ENCODE results near the gene ACOXL. TPM values are rescaled to one million over a fixed set of nuclear protein-coding genes. Genes with fewer than 3 reads are reported as not detected.

The ACOXL gene
- total RNA-seq, 8 experiments from 2014 or later, result 0.15 to 0.59 (median 0.20) TPM

- Histone ChIP-seq H3K27ac (no peak overlapping the region), H3K4me3 (no peak overlapping the region), H3K4me1 (replicated peaks in 1 of 2) (peaks cover 0 to 6% of the 10 kb centered on the region in 2 donors)
- 0 to 70% (median 25%) methylated on average over 1 to 2 of the region's 2 CpGs for WGBS, 10 experiments
- no peak for ATAC-seq (replicated peaks in 6 of 8)
- in situ Hi-C loops (cut with MboI; ENCODE audit: low pct_unique_long_range_greater_than_20kb in 2 of 9, low sequenced_read_pairs in 9 of 9, unreplicated experiment in 9 of 9), result no loop called here
These were observed 298.6 kb downstream of the ACOXL start for GRCh38 chr2:111030945-111031344.

GRCh38 chr2:111031546-111032478 is 299.4 kb downstream of the ACOXL start:
- no peak overlapping the region for H3K27ac ChIP-seq
- H3K4me3 ChIP-seq, result no peak overlapping the region
- in situ Hi-C loops (cut with MboI; ENCODE audit: low pct_unique_long_range_greater_than_20kb in 2 of 9, low sequenced_read_pairs in 9 of 9, unreplicated experiment in 9 of 9), result no loop called here
- peak in 1 of 8 experiments; percentile 25 for ATAC-seq (replicated peaks in 6 of 8)
- WGBS, 10 experiments, result 35 to 100% (median 76%) methylated on average over 1 to 14 of the region's 15 CpGs
- peaks cover 0 to 6% of the 10 kb centered on the region in 2 donors for H3K4me1 ChIP-seq (replicated peaks in 1 of 2)

DNA sequence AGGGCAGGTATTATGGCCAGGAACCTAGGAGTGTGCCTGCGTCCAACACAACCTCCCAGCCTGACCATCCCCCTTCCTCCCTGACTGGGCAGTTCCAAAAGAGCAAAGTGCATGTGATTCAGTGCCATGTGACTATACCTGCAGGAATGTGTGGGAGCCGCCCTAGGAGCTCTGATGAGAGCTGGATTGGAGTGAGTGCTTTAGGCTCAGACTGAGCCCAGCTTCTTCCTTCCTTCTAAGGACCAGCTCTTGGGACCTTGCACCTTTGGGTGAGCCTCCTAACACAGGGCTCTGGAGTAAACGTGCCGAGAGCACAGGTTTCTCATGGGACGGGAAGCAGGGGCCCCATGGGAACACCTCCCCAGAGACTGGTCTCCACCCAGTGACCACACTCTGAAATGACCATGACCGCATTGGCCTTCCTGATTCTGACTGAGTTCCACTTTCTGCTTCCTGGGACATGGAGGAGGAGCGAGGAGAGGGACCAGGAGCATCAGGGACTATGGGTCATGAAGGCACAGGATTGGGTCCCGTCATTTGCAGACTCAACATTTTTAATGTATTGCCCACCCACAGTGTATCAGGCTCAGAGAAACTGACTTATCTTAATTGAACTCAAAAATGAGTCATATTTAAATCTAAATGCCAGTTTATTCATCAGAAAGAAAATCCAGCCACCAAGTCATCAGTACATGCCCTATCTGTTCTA is 300.5 kb downstream of the ACOXL start:
- in situ Hi-C loops (cut with MboI; ENCODE audit: low pct_unique_long_range_greater_than_20kb in 2 of 9, low sequenced_read_pairs in 9 of 9, unreplicated experiment in 9 of 9), result no loop called here
- WGBS, 10 experiments, result 55 to 100% (median 88%) methylated on average over 1 to 6 of the region's 8 CpGs; no CpG with 5 or more reads in 3 of the 10 experiments
- ATAC-seq (replicated peaks in 6 of 8), result peak in 1 of 8 experiments; percentile 47
- H3K4me1 ChIP-seq (replicated peaks in 1 of 2), result peaks cover 0 to 6% of the 10 kb centered on the region in 2 donors
- H3K4me3 ChIP-seq, result no peak overlapping the region
- no peak overlapping the region for H3K27ac ChIP-seq

DNA sequence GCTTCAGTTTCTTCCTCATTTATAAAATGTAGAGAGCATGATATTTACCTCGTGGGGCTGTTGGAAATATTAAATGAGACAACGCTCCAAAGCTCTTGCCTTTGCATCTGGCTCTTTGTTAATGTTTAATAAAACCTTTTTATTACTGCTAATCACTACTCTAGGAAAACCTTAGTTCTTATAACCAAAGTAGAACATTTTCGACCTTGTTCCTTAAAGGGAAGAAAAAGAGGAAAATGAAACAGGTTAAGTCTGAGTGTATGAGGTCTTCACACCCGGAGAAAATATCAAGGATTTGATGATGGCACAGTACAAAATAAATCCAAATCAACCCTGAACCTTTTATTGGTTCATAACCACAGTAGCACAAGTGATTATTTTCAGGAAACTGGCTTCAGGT is 301.8 kb downstream of the ACOXL start:
- WGBS, 10 experiments, result 45 to 94% (median 80%) methylated on average over 2 to 4 of the region's 4 CpGs; no CpG with 5 or more reads in 1 of the 10 experiments
- no peak overlapping the region for H3K27ac ChIP-seq
- in situ Hi-C loops (cut with MboI; ENCODE audit: low pct_unique_long_range_greater_than_20kb in 2 of 9, low sequenced_read_pairs in 9 of 9, unreplicated experiment in 9 of 9), result no loop called here
- H3K4me3 ChIP-seq, result no peak overlapping the region
- H3K4me1 ChIP-seq (replicated peaks in 1 of 2), result peaks cover 0 to 6% of the 10 kb centered on the region in 2 donors
- no peak for ATAC-seq (replicated peaks in 6 of 8)

DNA sequence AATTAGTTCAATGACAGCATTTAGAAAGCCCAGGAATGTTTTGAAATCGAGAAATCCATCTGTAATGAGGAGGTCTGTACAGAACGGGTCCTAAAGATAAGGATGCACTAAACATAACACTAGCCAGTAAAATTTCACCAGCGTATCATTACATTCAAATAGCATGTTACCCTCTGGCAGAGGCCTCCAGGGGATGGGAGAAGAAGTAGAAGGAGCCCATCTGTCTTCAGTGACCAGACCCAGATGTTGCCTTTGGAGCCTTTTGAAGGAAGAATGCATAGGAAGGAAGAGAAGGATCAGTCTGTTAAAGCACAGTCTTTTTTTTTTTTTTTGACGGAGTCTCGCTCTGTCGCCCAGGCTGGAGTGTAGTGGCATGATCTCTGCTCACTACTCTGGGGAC is 302.2 kb downstream of the ACOXL start:
- no peak overlapping the region for H3K27ac ChIP-seq
- WGBS, 10 experiments, result 38 to 89% (median 72%) methylated on average over 2 to 6 of the region's 6 CpGs; no CpG with 5 or more reads in 1 of the 10 experiments
- no peak for ATAC-seq (replicated peaks in 6 of 8)
- H3K4me3 ChIP-seq, result no peak overlapping the region
- in situ Hi-C loops (cut with MboI; ENCODE audit: low pct_unique_long_range_greater_than_20kb in 2 of 9, low sequenced_read_pairs in 9 of 9, unreplicated experiment in 9 of 9), result no loop called here
- H3K4me1 ChIP-seq (replicated peaks in 1 of 2), result peaks cover 0 to 6% of the 10 kb centered on the region in 2 donors

GRCh38 chr2:111035830-111036441 is 303.6 kb downstream of the ACOXL start:
- peaks cover 0 to 6% of the 10 kb centered on the region in 2 donors for H3K4me1 ChIP-seq (replicated peaks in 1 of 2)
- H3K4me3 ChIP-seq, result no peak overlapping the region
- H3K27ac ChIP-seq, result no peak overlapping the region
- WGBS, 10 experiments, result 31 to 96% (median 63%) methylated on average over 2 to 4 of the region's 5 CpGs; no CpG with 5 or more reads in 2 of the 10 experiments
- ATAC-seq (replicated peaks in 6 of 8), result no peak
- in situ Hi-C loops (cut with MboI; ENCODE audit: low pct_unique_long_range_greater_than_20kb in 2 of 9, low sequenced_read_pairs in 9 of 9, unreplicated experiment in 9 of 9), result no loop called here

- in situ Hi-C loops (cut with MboI; ENCODE audit: low pct_unique_long_range_greater_than_20kb in 2 of 9, low sequenced_read_pairs in 9 of 9, unreplicated experiment in 9 of 9), result no loop called here
- WGBS, 10 experiments, result 29 to 100% (median 97%) methylated on average over 1 to 3 of the region's 3 CpGs; no CpG with 5 or more reads in 2 of the 10 experiments
These were observed 304.8 kb downstream of the ACOXL start for GRCh38 chr2:111037128-111037527.

GRCh38 chr2:111039628-111040383 is 307.4 kb downstream of the ACOXL start:
- in situ Hi-C loops (cut with MboI; ENCODE audit: low pct_unique_long_range_greater_than_20kb in 2 of 9, low sequenced_read_pairs in 9 of 9, unreplicated experiment in 9 of 9), result no loop called here
- WGBS, 10 experiments, result 0 to 87% (median 52%) methylated on average over 1 to 5 of the region's 5 CpGs; no CpG with 5 or more reads in 3 of the 10 experiments
- Histone ChIP-seq H3K4me3 (no peak overlapping the region), H3K4me1 (replicated peaks in 1 of 2) (no peaks in the 10 kb centered on the region), H3K27ac (no peak overlapping the region)
- peak in 1 of 8 experiments; percentile 42 for ATAC-seq (replicated peaks in 6 of 8)

More at GRCh38 chr2:111037128-111037527, 304.8 kb downstream of the ACOXL start:
- Histone ChIP-seq H3K4me1 (replicated peaks in 1 of 2) (no peaks in the 10 kb centered on the region), H3K27ac (no peak overlapping the region), H3K4me3 (no peak overlapping the region)
- ATAC-seq (replicated peaks in 6 of 8), result no peak

GRCh38 chr2:111041398-111042202 is 309.2 kb downstream of the ACOXL start:
- H3K27ac ChIP-seq, result no peak overlapping the region
- no peaks in the 10 kb centered on the region for H3K4me1 ChIP-seq (replicated peaks in 1 of 2)
- H3K4me3 ChIP-seq, result no peak overlapping the region
- in situ Hi-C loops (cut with MboI; ENCODE audit: low pct_unique_long_range_greater_than_20kb in 2 of 9, low sequenced_read_pairs in 9 of 9, unreplicated experiment in 9 of 9), result no loop called here
- peak in 1 of 8 experiments; percentile 62 for ATAC-seq (replicated peaks in 6 of 8)
- WGBS, 10 experiments, result 20 to 100% (median 57%) methylated on average over 1 to 4 of the region's 12 CpGs; no CpG with 5 or more reads in 3 of the 10 experiments

- 29 to 96% (median 60%) methylated on average over 1 to 6 of the region's 6 CpGs; no CpG with 5 or more reads in 3 of the 10 experiments for WGBS, 10 experiments
- Histone ChIP-seq H3K4me1 (replicated peaks in 1 of 2) (no peaks in the 10 kb centered on the region), H3K27ac (no peak overlapping the region), H3K4me3 (no peak overlapping the region)
- ATAC-seq (replicated peaks in 6 of 8), result no peak
- in situ Hi-C loops (cut with MboI; ENCODE audit: low pct_unique_long_range_greater_than_20kb in 2 of 9, low sequenced_read_pairs in 9 of 9, unreplicated experiment in 9 of 9), result no loop called here
These were observed 309.9 kb downstream of the ACOXL start for GRCh38 chr2:111042261-111042660.

DNA sequence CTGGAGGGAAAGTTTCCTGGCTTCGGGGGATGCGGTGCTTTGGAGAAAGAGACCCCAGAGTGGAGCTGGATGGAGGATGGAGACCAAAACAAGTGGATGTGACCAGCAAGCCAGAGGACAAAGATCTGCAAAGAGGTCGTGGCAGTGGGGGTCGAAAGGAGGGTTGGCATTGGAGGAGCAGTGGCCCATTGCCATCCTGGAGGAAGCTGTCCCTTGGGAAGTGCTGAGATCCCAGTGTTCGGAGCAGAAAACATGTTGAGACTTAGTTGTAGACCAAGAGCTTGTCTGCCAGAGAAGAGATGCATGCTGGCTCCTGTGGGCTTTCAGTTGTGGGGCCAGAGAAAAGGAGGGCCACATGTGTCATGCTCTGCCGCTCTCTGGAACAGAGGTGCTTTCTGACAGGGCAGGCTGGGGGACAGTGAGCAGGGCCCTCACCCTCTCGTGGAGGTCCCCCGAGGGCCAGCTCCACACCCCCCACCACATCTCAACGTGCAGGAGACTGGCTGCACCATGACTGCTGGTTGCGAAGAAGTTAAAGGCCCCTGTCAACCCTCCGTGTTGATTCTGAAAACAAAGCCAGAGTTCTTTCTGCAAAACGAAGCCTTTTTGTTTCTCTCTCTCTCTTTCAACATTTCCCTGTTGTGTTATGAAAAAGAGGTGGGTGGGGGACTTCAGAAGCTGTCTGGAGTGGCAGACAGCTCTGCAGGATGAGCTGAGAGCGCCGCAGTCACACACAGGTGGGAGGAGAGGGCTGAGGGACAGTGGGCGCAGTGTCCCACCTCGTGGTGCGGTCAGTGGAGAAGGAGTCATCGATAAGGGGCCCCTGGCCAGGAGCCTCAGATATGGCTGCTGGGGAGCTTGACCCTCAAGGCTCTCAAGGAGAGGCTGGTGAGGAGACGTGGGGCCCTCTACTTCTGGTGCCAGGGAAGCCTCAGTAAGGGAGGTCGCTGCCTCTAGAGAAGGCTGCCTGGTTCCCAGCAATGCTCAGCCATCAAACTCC is 310.7 kb downstream of the ACOXL start:
- H3K4me1 ChIP-seq (replicated peaks in 1 of 2), result no peaks in the 10 kb centered on the region
- 20 to 100% (median 87%) methylated on average over 1 to 9 of the region's 20 CpGs; no CpG with 5 or more reads in 2 of the 10 experiments for WGBS, 10 experiments
- in situ Hi-C loops (cut with MboI; ENCODE audit: low pct_unique_long_range_greater_than_20kb in 2 of 9, low sequenced_read_pairs in 9 of 9, unreplicated experiment in 9 of 9), result no loop called here
- no peak overlapping the region for H3K4me3 ChIP-seq
- no peak overlapping the region for H3K27ac ChIP-seq
- ATAC-seq (replicated peaks in 6 of 8), result no peak
